ENCODE results near the gene PSMA7. TPM values are rescaled to one million over a fixed set of nuclear protein-coding genes. Genes with fewer than 3 reads are reported as not detected.

PSMA7 gene
- total and polyA plus RNA-seq, 11 donors: 172 to 472 (median 233) TPM

DNA sequence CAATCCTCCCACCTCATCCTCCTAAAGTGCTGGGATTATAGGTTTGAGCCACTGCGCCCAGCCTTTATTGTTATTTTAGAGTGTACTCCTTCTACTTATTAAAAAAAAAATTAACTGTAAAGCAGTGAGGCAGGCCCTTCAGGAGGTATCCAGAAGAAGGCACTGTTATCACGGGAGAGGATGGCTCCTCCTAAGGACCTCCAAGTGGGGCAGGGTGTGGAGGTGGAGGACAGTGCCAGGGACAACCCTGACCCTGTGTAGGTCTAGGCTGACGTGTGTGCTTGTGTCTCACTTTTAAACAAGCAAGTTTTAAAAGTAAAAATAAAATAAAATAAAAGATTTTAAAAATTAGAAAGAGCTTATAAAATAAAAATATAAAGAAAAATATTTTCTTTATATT is 53.8 kb downstream of the PSMA7 start:
- intact Hi-C loops (cut with DNase I): no loop called here
- DNase-seq: no peak
- ATAC-seq: no peak
- H3K27ac ChIP-seq: no peak overlapping the region
- H3K4me3 ChIP-seq: no peak overlapping the region
- WGBS, 4 donors: 34 to 50% (median 37%) methylated on average over 3 of the region's 3 CpGs
- TF ChIP-seq POLR2A (IDR thresholded peaks at IDR 0.05): no peak
- TF ChIP-seq, protein P1, sequence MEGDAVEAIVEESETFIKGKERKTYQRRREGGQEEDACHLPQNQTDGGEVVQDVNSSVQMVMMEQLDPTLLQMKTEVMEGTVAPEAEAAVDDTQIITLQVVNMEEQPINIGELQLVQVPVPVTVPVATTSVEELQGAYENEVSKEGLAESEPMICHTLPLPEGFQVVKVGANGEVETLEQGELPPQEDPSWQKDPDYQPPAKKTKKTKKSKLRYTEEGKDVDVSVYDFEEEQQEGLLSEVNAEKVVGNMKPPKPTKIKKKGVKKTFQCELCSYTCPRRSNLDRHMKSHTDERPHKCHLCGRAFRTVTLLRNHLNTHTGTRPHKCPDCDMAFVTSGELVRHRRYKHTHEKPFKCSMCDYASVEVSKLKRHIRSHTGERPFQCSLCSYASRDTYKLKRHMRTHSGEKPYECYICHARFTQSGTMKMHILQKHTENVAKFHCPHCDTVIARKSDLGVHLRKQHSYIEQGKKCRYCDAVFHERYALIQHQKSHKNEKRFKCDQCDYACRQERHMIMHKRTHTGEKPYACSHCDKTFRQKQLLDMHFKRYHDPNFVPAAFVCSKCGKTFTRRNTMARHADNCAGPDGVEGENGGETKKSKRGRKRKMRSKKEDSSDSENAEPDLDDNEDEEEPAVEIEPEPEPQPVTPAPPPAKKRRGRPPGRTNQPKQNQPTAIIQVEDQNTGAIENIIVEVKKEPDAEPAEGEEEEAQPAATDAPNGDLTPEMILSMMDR (IDR thresholded peaks at IDR 0.05): peak in 1 of 12 donors; percentile 15
- no peaks in the 10 kb centered on the region for H3K4me1 ChIP-seq
- peaks cover 0 to 4% (median 0%) of the 10 kb centered on the region in 9 donors for H3K27me3 ChIP-seq
- no peaks in the 10 kb centered on the region for H3K36me3 ChIP-seq
- H3K9me3 ChIP-seq: no peaks in the 10 kb centered on the region

DNA sequence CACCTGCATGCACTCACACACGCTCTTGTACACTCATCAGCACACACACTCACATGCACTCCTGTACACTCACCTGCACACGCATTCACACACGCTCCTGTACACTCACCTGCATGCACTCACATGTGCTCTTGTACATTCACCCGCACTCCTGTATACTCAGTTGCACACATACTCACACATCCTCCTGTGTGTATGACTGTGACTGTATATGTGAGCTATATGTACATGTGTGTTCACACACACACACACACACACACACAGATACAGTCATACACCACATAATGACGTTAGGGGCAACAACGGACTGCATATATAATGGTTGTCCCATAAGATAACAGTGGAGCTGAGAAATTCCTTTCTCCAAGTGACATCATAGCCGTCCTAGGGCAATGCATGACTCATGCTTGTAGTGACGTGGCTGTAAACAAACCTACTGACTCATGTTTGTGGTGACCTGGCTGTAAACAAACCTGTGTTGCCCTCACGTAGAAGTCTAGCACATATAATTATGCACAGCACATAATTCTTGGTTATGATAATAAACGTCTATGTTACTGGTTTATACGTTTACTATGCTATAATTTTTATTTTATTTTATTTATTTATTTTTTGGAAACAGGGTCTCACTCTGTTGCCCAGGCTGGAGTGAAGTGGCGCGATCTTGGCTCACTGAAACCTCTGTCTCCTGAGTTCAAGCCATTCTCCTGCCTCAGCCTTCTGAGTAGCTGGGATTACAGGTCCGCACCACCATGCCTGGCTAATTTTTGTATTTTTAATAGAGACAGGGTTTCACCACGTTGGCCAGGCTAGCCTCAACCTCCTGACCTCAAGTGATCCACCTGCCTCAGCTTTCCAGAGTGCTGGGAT is 54.7 kb downstream of the PSMA7 start:
- Histone ChIP-seq H3K27ac (no peak overlapping the region), H3K27me3 (peaks cover 0 to 4% (median 0%) of the 10 kb centered on the region in 9 donors), H3K4me1 (no peaks in the 10 kb centered on the region), H3K36me3 (no peaks in the 10 kb centered on the region), H3K9me3 (no peaks in the 10 kb centered on the region), H3K4me3 (no peak overlapping the region)
- WGBS, 4 donors: 64 to 68% (median 65%) methylated on average over 15 of the region's 15 CpGs
- DNase-seq: no peak
- intact Hi-C loops (cut with DNase I): no loop called here
- TF ChIP-seq, protein P1 (IDR thresholded peaks at IDR 0.05): no peak
- no peak for TF ChIP-seq POLR2A (IDR thresholded peaks at IDR 0.05)
- peak in 2 of 4 donors; percentile 37 to 55 for ATAC-seq

DNA sequence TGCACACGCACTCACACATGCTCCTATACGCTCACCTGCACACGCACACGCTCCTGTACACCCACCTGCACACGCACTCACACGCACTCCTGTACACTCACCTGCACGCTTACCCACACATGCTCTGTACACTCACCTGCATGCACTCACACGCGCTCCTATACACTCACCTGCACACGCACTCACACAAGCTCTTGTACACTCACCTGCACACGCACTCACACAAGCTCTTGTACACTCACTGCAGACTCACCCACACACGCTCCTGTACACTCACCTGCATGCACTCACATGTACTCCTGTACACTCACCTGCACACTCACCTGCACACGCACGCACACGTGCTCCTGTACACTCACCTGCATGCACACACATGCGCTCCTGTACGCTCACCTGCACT is 55.6 kb downstream of the PSMA7 start:
- peak in 1 of 4 donors; percentile 39 for ATAC-seq
- TF ChIP-seq, protein P1 (IDR thresholded peaks at IDR 0.05): no peak
- TF ChIP-seq POLR2A (IDR thresholded peaks at IDR 0.05): no peak

DNA sequence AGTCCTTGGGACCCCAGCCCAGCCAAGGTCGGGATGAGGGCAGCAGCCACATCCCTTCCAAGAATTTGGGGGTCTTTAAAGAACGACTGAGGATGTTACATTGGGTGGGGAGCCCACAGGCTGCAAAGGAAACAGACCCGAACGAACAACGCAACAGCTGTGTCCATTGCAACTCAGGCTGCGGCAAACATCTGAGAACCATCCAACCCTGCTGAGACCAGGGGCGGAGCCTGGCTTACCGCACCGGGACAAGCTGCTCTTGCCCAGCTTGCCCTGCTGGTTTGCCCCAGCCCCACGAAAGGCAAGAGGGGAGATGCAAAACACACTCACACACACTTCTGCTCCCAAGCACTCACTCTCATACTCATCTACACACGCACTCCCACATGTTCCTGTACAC is 56.0 kb downstream of the PSMA7 start:
- 42 to 50% (median 46%) methylated on average over 6 to 11 of the region's 11 CpGs for WGBS, 4 donors
- no peak for TF ChIP-seq POLR2A (IDR thresholded peaks at IDR 0.05)
- TF ChIP-seq, protein P1 (IDR thresholded peaks at IDR 0.05): no peak
- Histone ChIP-seq H3K27me3 (peaks cover 0 to 4% (median 0%) of the 10 kb centered on the region in 9 donors), H3K4me3 (no peak overlapping the region), H3K4me1 (no peaks in the 10 kb centered on the region), H3K36me3 (no peaks in the 10 kb centered on the region), H3K9me3 (no peaks in the 10 kb centered on the region), H3K27ac (no peak overlapping the region)
- no peak for DNase-seq
- no peak for ATAC-seq
- intact Hi-C loops (cut with DNase I): no loop called here

More for the DNA sequence above, 55.6 kb downstream of the PSMA7 start:
- Histone ChIP-seq H3K27me3 (peaks cover 0 to 4% (median 0%) of the 10 kb centered on the region in 9 donors), H3K4me1 (no peaks in the 10 kb centered on the region), H3K4me3 (no peak overlapping the region), H3K36me3 (no peaks in the 10 kb centered on the region), H3K27ac (no peak overlapping the region), H3K9me3 (no peaks in the 10 kb centered on the region)
- DNase-seq: no peak
- intact Hi-C loops (cut with DNase I): no loop called here
- WGBS, 4 donors: 89 to 93% (median 93%) methylated on average over 17 of the region's 17 CpGs

Other genes with a start within 250 kb of the PSMA7 start
- gene TAF4, start 77.5 kb downstream of the PSMA7 start, total RNA-seq: 10 to 100 TPM in 7 of 9 donors, 1 to 10 TPM in 2; 7.8 to 37.7 (median 11.4) TPM
- gene TAF4, start 77.5 kb downstream of the PSMA7 start, polyA plus RNA-seq: 1 to 10 TPM; 4.5 to 6.1 TPM
- 10 to 100 TPM; 38.6 to 64.7 (median 54.6) TPM for gene LSM14B, start 20.9 kb downstream of the PSMA7 start, total RNA-seq
- 10 to 100 TPM; 26.1 to 60.0 TPM for gene LSM14B, start 20.9 kb downstream of the PSMA7 start, polyA plus RNA-seq
- 10 to 100 TPM in 2 of 9 donors, 1 to 10 TPM in 7; 6.5 to 12.4 (median 8.6) TPM for gene SS18L1, start 375 bp upstream of the PSMA7 start, total RNA-seq
- gene SS18L1, start 375 bp upstream of the PSMA7 start, polyA plus RNA-seq: 1 to 10 TPM; 7.8 to 7.9 TPM
- gene MTG2, start 39.6 kb upstream of the PSMA7 start, total RNA-seq: 10 to 100 TPM; 20.7 to 36.8 (median 26.5) TPM
- 10 to 100 TPM; 28.9 to 40.7 TPM for gene MTG2, start 39.6 kb upstream of the PSMA7 start, polyA plus RNA-seq
- gene HRH3, start 76.9 kb upstream of the PSMA7 start, total RNA-seq: not detected
- gene HRH3, start 76.9 kb upstream of the PSMA7 start, polyA plus RNA-seq: not detected
- gene OSBPL2, start 95.1 kb upstream of the PSMA7 start, total RNA-seq: 10 to 100 TPM; 20.7 to 57.9 (median 40.3) TPM
- 10 to 100 TPM; 20.0 to 21.7 TPM for gene OSBPL2, start 95.1 kb upstream of the PSMA7 start, polyA plus RNA-seq
- 100 to 1,000 TPM in 3 of 9 donors, 10 to 100 TPM in 6; 66.8 to 218 (median 79.8) TPM for gene ADRM1, start 159.6 kb upstream of the PSMA7 start, total RNA-seq
- 100 to 1,000 TPM in 1 of 2 donors, 10 to 100 TPM in 1; 87.2 to 187 TPM for gene ADRM1, start 159.6 kb upstream of the PSMA7 start, polyA plus RNA-seq
- gene LAMA5, start 223.9 kb upstream of the PSMA7 start, total RNA-seq: 100 to 1,000 TPM in 1 of 9 donors, 10 to 100 TPM in 8; 57.4 to 107 (median 73.6) TPM
- 100 to 1,000 TPM in 1 of 2 donors, 10 to 100 TPM in 1; 72.0 to 128 TPM for gene LAMA5, start 223.9 kb upstream of the PSMA7 start, polyA plus RNA-seq
- gene RPS21, start 243.7 kb upstream of the PSMA7 start, total RNA-seq: 100 to 1,000 TPM; 434 to 831 (median 670) TPM
- gene RPS21, start 243.7 kb upstream of the PSMA7 start, polyA plus RNA-seq: 1,000 to 10,000 TPM; 1,943 to 3,051 TPM